GM19043 (cell line): ENCODE results near the gene SERPINE3.

ENCODE experiments used
- ATAC-seq: cut with Tn5 transposase; IDR thresholded peaks from one replicate; pipeline ENCODE4 v1.9.1; 2021; ENCODE audit warnings: low read depth; ENCODE audit not compliant: unreplicated experiment

Gene SERPINE3

DNA sequence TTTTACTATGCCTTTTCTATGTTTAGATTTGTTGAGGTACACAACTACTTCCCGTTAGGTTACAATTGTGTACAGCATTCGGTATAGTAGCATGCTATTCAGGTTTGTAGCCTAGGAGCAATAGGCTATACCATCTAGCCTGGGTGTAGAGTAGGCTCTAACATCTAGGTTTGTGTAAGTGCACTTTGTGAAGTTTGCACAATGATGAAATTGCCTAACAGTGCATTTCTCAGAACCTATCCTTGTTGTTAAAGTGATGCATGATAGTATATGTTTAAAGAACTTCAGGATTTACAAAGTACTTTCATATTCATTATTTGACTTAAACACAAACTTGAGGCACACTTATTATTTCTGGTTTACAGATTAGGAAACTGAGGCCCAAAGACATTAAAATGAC lies 11.5 kb upstream of the SERPINE3 start:
- ATAC-seq, result no peak

DNA sequence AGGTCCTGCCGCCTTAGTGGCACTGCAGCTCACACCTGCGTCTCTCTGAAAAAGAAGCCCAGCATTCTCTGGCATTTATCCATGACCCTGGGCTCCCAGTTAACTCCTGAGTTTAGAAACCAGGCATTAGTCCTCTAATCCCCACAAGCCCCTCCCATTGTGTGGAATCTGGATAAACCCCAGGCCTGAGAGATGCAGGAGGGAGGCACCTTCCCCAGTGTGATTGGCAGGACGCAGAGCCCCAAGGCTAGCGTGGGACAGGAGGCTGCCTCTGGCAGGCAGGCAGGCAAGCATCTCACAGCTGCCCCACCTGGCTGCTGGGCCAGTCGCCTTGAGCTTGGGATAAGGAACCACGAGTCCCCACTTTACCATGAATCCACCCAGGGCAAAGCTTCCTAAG lies 11.0 kb upstream of the SERPINE3 start:
- no peak for ATAC-seq

DNA sequence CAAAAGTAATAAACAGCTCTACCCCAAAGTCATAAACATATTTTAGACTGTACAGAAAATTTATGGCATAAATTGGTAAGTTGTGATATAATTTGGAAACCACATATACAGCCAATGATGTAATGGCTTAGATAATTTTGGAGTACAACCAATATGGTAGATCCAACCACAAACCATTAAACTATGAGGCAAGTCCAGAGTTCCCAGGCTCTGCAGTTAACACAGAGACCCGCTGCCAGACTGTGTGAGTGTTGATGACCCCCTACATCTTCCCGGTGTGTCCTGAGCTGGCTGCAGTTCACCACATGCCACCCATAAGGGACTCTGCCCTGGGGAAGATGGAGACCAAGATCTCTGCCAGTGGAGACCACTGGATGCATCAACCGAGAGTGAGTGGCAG lies 9.9 kb upstream of the SERPINE3 start:
- no peak for ATAC-seq

DNA sequence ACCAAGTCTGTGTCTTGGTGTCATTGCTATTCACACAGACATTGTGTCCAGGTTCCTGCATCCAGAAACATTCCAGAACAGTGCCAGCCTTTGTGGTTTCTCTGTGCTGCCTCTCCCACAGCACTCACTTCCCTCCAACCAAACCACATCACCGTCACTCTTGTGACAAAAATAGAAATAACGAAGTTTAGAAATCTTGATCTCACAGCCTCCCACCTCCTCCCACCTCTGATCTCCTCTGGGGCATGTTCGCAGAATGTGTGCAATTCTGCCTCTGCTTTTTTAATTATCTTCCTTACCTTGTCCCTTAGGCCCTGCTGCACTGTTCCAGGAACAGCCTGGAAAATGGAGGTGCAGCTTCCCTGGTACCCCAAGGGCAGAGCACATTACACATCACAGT lies 8.7 kb upstream of the SERPINE3 start:
- ATAC-seq, result no peak

DNA sequence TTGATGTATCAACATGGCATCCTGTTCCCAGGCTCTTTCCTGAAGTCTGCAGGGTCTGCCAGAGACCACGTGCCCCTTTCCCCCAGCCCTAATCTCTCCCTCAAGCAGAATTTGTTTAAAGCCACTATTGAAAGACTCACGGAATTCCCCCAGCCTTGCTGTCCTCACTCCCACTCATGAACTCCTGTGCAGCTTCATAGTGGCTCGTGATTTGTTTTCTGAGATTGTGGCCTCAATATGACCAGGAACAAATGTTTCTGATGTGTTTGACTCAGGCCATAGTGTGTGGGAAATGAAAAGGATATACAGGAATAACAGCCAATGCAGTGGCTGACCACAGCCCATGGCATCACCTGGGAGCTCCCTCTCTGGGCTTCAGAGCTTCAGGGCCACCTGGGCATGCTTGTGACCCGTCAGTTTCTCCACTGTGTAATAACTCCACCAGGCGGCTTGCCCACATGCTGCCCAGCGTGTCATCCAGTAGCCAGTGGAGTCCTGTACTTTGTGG lies 8.1 kb upstream of the SERPINE3 start:
- ATAC-seq, result no peak

GRCh38 chr13:51332566-51333361 lies 6.7 kb upstream of the SERPINE3 start:
- no peak for ATAC-seq

DNA sequence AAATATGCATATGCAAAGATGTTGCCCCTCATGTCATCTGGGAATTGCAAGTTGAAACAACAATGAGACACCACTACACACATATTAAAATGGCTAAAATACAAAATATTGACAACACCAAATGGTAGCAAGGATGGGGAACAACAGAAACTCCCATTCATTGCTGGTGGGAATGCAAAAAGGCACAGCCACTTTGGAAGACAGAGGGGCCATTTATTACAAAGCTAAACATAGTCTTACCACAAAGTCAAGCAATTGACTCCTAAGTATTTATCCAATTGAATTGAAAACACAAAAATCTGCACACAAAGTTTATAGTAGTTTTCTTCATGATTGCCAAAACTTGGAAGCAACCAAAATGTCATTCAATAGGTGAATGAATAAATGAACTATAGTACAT lies 6.1 kb upstream of the SERPINE3 start:
- no peak for ATAC-seq

GRCh38 chr13:51333826-51334225 lies 5.7 kb upstream of the SERPINE3 start:
- no peak for ATAC-seq

DNA sequence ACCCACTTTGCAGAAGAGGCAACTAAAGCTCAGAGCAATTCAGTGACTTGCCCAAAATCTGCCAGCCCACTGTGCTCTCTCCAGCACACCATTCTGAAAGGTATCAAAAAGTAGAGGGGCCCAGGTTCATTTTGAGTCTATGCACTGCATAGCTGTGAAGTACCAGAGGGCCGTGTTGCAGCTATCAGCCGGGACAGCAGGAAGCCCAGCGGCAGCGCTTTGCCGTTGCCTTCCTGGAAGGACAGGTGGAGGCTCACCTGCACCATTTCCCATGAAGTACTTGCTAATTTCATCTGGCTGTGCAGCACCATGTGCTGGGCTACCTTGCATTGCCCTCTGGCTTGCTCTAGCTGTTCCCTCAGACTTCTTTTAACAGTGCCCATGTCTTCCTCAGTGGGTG lies 2.7 kb upstream of the SERPINE3 start:
- no peak for ATAC-seq

DNA sequence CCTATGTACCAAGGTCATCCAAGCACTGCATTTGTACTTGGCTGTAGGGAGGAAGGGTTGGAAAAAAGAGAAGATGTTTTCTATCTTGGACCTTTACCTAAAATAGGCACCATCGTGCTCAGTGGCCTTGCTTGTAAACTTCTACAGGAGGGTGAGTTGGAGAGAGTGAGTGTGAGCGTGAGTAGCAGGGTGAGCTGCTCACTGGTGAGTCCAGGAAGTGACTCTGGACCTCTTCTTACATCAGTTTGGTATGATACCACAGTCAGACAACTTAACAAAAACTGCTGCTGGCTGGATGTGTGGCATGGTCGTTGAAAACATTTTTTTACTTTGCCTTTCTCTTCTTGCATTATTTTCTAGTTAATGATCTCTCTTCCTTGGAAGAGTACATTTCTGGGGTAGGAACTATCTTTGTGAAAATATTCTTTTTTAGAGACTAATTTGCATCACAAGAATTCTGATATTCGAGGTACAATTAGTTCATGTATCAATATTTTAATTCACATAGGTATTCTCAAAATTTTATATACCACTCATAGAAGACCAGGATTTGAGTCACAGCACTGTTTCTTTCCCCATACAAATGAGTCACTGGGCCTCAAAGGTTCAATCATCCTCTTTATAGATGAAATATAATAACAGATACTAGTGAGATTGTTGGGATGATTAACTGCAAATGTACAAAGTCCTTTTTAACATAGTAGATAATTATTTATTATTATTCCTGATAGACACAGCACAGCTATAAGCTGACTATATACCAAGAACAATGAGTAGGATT lies 651 bp downstream of the SERPINE3 start:
- no peak for ATAC-seq

DNA sequence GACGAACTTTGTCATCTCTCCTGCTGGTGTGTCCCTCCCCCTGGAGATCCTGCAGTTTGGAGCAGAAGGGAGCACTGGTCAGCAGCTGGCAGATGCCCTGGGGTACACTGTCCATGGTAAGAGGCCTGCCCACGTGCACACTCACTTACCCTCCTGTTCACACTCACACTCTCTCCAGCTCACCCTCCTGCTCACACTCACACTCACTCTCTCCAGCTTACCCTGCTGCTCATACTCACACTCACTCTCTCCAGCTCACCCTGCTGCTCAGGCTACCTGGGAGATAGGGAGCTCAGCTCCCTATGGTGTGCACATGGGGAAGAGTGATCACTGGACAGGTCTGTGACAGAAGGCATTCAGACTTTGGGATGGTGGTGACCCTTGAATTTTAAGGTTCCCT lies 1.7 kb downstream of the SERPINE3 start:
- ATAC-seq, result no peak

GRCh38 chr13:51341791-51342190 lies 2.3 kb downstream of the SERPINE3 start:
- no peak for ATAC-seq

DNA sequence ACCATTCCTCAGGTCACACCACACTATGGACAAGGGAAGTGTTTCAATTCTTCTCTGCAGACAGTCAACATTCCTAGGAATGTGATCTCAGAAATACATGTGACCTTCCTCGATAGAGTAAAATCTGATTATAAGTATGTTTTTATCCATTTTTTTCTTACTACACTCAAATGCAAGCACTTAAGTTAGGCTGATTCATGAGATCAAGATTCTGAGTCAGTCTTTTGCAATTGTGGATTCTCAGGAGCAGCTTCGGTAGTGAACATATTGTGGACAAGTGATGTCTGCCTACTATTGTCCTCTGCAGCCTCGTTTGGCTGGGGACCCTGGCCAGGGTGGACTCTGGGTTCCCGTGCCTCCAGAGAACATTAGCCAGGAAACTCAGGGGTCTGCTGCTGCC lies 3.2 kb downstream of the SERPINE3 start:
- ATAC-seq, result no peak

- ATAC-seq, result no peak
These were observed 4.0 kb downstream of the SERPINE3 start for GRCh38 chr13:51343475-51343874.

- ATAC-seq, result no peak
These were observed 6.9 kb downstream of the SERPINE3 start for GRCh38 chr13:51346397-51346796.

GRCh38 chr13:51347099-51347498 lies 7.6 kb downstream of the SERPINE3 start:
- no peak for ATAC-seq

DNA sequence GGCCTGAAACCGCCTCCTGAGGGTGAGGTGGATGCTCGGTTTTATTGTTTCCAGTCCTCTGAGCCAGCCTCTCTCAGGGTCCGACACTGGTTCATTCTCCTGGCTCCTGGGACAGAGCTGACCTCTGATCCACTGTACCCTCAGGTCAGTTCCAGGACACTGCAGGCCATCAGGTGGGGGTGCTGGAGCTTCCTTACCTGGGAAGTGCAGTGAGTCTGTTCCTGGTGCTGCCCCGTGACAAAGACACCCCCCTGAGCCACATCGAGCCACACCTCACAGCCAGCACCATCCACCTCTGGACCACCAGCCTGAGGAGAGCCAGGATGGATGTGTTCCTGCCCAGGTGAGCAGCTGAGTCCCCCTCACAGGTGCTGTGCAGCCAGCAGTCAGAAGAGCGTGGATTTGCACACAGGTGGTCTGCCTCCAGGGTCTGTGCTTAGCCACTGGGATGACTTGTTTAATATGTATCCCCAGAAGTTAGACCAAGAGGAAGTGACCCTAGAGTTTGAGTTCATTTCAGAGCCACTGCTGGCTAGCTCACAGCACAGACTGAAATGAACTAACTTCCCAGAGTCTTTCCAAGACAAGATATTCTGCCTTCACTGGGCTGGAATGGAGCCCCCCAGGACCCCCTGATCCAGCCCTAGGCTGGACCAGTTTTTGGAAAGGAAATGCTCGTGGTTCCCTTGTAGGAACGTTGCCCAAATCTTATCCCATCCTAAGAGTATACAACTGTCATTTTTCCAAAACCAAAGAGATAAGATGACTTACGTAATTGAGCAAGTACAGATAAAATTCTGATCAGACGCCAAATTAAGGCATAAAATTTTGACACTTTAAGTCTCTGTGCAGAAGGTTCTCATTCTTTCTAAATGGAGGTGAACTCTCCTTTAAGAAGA lies 8.8 kb downstream of the SERPINE3 start:
- ATAC-seq, result no peak

DNA sequence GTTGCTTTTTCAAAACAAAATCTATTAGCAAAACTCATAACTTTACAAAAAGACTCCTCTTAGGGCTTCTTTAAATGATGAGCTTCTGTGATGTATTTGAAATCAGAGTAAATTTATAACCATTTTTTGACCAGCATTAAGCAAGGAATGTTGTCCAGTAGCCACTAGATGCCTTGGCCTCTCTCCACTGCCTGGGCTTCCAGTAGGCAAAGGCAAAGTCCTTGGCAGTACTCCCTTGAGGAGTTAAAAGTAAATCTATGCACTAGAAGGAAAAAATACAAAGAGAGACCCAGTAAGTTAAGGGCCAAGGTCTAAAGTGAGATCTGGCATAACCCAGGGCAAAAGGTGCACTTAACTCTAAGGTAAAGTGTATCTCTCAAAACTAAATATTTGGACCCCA lies 9.5 kb downstream of the SERPINE3 start:
- ATAC-seq, result no peak

GRCh38 chr13:51355217-51355616 lies 15.7 kb downstream of the SERPINE3 start:
- no peak for ATAC-seq

DNA sequence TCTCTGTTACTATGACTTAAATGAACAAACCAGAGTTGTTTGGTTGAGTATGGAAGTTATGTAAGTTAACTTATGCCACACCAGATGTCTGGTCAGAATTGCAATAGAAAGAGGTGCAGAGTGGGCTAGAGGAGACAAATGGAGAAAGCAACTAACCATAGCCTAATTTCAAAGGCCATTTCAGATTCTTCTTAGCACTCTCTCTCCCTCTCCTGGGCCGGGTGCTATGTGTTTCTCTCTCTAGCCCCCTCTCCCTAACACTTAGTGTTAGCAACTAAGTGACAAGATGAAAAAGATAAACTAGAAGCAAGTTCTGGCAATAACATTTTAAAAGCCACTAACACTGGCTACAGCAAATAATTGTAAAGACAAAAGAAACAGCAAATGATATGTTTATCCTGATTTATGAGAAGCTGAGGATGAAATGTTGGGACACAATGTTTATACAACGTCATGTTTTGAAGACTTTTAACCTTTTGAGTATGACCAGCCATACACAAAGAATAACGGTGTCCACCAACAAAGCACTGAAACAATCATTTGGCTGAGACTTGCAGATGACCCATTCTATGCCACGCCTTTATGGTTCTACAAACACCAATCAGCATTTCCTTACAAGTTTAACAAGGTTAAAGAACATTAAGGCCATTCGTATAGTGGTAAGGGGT lies 18.6 kb downstream of the SERPINE3 start:
- ATAC-seq, result no peak
